Mesothelial cell of epicardium (in vitro differentiated cells): ENCODE results near the gene CELF5. TPM values are rescaled to one million over a fixed set of nuclear protein-coding genes. Genes with fewer than 3 reads are reported as not detected.
A peak's percentile ranks its signal among the peaks of the same experiment; 100 is the strongest.

ENCODE experiments used
- DNase-seq, 2 experiments: peaks; one replicate each; pipeline ENCODE4 v3.0.0; 2021; ENCODE audit warnings: low spot score in 2 of 2; ENCODE audit not compliant: unreplicated experiment in 2 of 2
- H3K27ac Mint-ChIP-seq: 2 replicates; pipeline ENCODE4 v1.8.0; 2021; ENCODE audit warnings: mixed read lengths
- H3K27me3 Mint-ChIP-seq: 2 replicates; pipeline ENCODE4 v1.8.0; 2021; ENCODE audit warnings: low read depth, mixed read lengths
- H3K36me3 Mint-ChIP-seq: 2 replicates; pipeline ENCODE4 v1.8.0; 2021; ENCODE audit warnings: mixed read lengths
- H3K4me1 Mint-ChIP-seq: 2 replicates; pipeline ENCODE4 v1.8.0; 2021; ENCODE audit warnings: mixed read lengths
- H3K4me3 Mint-ChIP-seq: 2 replicates; pipeline ENCODE4 v1.8.0; 2021; ENCODE audit warnings: mild to moderate bottlenecking, moderate library complexity, mixed read lengths
- H3K9me3 Mint-ChIP-seq: 2 replicates; pipeline ENCODE4 v1.8.0; 2021; ENCODE audit warnings: mixed read lengths
- total RNA-seq: library from RNA; stranded (reverse); gene quantifications from 3 replicates; pipeline ENCODE4 v1.2.1, GENCODE V29; 2021
- TF ChIP-seq, protein P1 (sequence below): fragments of 200-600 bp; sonication (generic); IDR thresholded peaks from one replicate; pipeline ENCODE4 v1.5.0; 2021; ENCODE audit warnings: antibody characterized with exemption; ENCODE audit not compliant: unreplicated experiment

Gene CELF5
- total RNA-seq, 1 donor from 2014 or later = 2.4 TPM

DNA sequence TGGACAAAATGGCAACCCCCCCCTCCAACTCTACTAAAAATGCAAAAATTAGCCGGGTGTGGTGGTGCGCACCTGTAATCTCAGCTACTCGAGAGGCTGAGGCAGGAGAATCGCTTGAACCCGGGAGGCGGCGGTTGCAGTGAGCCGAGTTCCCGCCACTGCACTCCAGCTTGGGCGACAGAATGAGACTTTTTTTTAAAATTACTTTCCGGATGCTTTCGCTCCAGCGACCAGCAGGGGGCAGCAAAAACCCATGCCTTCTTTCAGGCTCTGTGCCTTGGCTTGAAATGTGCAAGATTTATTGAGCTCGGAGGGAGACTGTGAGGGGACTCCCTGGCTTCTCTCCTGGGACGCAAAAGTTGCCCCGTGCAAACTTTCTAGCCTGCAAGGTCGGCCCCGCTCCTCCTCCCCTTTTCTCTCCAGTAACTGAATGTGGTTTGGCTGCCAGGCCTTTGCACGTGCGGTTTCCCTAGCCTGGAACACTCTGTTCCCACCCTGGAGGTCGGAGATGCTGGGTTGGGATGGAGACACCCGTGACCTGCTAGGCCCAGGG lies 80.5 kb downstream of the CELF5 start:
- Mint-ChIP-seq H3K9me3 (peaks cover 8% of the 10 kb centered on the region), H3K4me3 (no peak overlapping the region), H3K27ac (no peak overlapping the region), H3K4me1 (no peaks in the 10 kb centered on the region), H3K36me3 (no peaks in the 10 kb centered on the region), H3K27me3 (peaks cover 24% of the 10 kb centered on the region)
- peak in 1 of 2 experiments; percentile 81 for DNase-seq
- TF ChIP-seq, protein P1, sequence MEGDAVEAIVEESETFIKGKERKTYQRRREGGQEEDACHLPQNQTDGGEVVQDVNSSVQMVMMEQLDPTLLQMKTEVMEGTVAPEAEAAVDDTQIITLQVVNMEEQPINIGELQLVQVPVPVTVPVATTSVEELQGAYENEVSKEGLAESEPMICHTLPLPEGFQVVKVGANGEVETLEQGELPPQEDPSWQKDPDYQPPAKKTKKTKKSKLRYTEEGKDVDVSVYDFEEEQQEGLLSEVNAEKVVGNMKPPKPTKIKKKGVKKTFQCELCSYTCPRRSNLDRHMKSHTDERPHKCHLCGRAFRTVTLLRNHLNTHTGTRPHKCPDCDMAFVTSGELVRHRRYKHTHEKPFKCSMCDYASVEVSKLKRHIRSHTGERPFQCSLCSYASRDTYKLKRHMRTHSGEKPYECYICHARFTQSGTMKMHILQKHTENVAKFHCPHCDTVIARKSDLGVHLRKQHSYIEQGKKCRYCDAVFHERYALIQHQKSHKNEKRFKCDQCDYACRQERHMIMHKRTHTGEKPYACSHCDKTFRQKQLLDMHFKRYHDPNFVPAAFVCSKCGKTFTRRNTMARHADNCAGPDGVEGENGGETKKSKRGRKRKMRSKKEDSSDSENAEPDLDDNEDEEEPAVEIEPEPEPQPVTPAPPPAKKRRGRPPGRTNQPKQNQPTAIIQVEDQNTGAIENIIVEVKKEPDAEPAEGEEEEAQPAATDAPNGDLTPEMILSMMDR = peak; percentile 97

DNA sequence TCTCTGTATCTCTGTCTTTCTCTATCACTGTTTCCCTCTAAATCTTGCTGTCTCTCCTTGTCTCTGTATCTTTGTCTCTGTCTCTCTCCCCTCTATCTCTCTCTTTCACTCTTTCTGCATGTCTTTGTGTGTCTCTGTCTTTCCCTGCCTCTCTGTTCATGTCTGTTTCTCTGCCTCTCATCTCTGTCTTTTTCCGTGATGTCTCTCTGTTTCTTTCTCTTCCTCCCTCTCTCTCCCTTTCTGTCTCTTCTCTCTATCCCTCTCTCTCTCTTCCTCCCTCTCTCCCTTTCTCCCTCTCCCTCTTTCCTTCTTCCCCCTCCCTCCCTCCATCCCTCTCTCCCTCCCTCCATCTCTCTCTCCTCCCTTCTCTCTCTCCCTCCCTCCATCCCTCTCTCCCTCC lies 85.3 kb downstream of the CELF5 start:
- Mint-ChIP-seq H3K36me3 (no peaks in the 10 kb centered on the region), H3K4me1 (no peaks in the 10 kb centered on the region), H3K27me3 (peaks cover 48% of the 10 kb centered on the region), H3K9me3 (peaks cover 4% of the 10 kb centered on the region), H3K27ac (no peak overlapping the region), H3K4me3 (no peak overlapping the region)
- DNase-seq = no peak
- TF ChIP-seq, protein P1 = no peak

- Mint-ChIP-seq H3K27ac (no peak overlapping the region), H3K27me3 (peaks cover 45% of the 10 kb centered on the region), H3K4me3 (no peak overlapping the region), H3K36me3 (no peaks in the 10 kb centered on the region), H3K4me1 (no peaks in the 10 kb centered on the region), H3K9me3 (peaks cover 4% of the 10 kb centered on the region)
- TF ChIP-seq, protein P1 = no peak
- DNase-seq = no peak
Measured at GRCh38 chr19:3310280-3310679, 85.8 kb downstream of the CELF5 start.

GRCh38 chr19:3310711-3311110 lies 86.2 kb downstream of the CELF5 start:
- Mint-ChIP-seq H3K4me3 (no peak overlapping the region), H3K9me3 (peaks cover 4% of the 10 kb centered on the region)

GRCh38 chr19:3313199-3313575 lies 88.7 kb downstream of the CELF5 start:
- peaks cover 4% of the 10 kb centered on the region for H3K9me3 Mint-ChIP-seq
- peaks cover 44% of the 10 kb centered on the region for H3K27me3 Mint-ChIP-seq
- no peak overlapping the region for H3K4me3 Mint-ChIP-seq
- TF ChIP-seq, protein P1 = no peak
- no peaks in the 10 kb centered on the region for H3K36me3 Mint-ChIP-seq
- DNase-seq = no peak
- no peak overlapping the region for H3K27ac Mint-ChIP-seq
- no peaks in the 10 kb centered on the region for H3K4me1 Mint-ChIP-seq

More at GRCh38 chr19:3310711-3311110, 86.2 kb downstream of the CELF5 start:
- no peaks in the 10 kb centered on the region for H3K36me3 Mint-ChIP-seq
- TF ChIP-seq, protein P1 = no peak
- H3K27me3 Mint-ChIP-seq = peaks cover 45% of the 10 kb centered on the region
- no peaks in the 10 kb centered on the region for H3K4me1 Mint-ChIP-seq
- DNase-seq = no peak
- no peak overlapping the region for H3K27ac Mint-ChIP-seq
